Measurements from ENCODE around the gene APOB. TPM values are rescaled to one million over a fixed set of nuclear protein-coding genes. Genes with fewer than 3 reads are reported as not detected.

Gene APOB
- total and polyA plus RNA-seq, 2 of the 13 experiments (the other 11 are each of a cell fraction or from before 2014, with no cell fraction given) = 1,569 to 2,515 TPM

DNA sequence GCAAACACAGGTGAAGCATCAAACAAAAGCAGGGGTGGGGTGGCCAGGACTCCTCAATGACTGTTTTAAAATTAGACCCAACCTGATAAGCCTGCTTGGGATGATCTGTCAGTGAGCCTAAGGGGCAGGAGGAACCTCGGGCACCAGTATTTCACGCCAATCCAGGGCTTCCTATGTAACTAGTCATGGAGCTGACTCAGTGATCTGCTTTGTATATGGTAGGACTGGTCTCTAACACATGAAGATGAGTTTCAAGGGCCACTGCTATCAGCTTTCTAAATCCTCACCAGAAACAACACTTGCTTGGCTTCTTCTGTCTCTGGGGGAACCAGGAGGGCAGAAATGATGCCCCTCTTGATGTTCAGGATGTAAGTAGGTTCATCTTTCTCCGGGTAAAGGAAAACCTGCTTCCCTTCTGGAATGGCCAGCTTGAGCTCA, 6.2 kb downstream of the APOB start (continued):
- no peak for TF ChIP-seq ZNF414 (CRISPR knock-in tag; IDR thresholded peaks at IDR 0.05)
- TF ChIP-seq ZNF75D (CRISPR knock-in tag; IDR thresholded peaks at IDR 0.05; ENCODE audit: borderline replicate concordance) = no peak
- TF ChIP-seq, protein P1, sequence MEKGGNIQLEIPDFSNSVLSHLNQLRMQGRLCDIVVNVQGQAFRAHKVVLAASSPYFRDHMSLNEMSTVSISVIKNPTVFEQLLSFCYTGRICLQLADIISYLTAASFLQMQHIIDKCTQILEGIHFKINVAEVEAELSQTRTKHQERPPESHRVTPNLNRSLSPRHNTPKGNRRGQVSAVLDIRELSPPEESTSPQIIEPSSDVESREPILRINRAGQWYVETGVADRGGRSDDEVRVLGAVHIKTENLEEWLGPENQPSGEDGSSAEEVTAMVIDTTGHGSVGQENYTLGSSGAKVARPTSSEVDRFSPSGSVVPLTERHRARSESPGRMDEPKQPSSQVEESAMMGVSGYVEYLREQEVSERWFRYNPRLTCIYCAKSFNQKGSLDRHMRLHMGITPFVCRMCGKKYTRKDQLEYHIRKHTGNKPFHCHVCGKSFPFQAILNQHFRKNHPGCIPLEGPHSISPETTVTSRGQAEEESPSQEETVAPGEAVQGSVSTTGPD (CRISPR knock-in tag; IDR thresholded peaks at IDR 0.05) = no peak
- peak; percentile 35; the same call in 1 of the 2 replicates for TF ChIP-seq ZBTB2 (CRISPR knock-in tag; IDR thresholded peaks at IDR 0.05; ENCODE audit: low read depth)
- no peak for TF ChIP-seq GABPA (IDR thresholded peaks at IDR 0.05; ENCODE audit: low read depth, low read length)
- TF ChIP-seq GABPA (CRISPR knock-in tag; IDR thresholded peaks at IDR 0.05; ENCODE audit: low read depth) = no peak
- no peak for TF ChIP-seq RFX5 (IDR thresholded peaks at IDR 0.05; ENCODE audit: low read depth, low read length)
- TF ChIP-seq, protein P2, sequence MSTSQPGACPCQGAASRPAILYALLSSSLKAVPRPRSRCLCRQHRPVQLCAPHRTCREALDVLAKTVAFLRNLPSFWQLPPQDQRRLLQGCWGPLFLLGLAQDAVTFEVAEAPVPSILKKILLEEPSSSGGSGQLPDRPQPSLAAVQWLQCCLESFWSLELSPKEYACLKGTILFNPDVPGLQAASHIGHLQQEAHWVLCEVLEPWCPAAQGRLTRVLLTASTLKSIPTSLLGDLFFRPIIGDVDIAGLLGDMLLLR (CRISPR knock-in tag; IDR thresholded peaks at IDR 0.05) = no peak
- no peak; the same call in 1 of the 2 replicates for TF ChIP-seq ZNF790 (CRISPR knock-in tag; IDR thresholded peaks at IDR 0.05; ENCODE audit: borderline replicate concordance)
- peak; percentile 98 for TF ChIP-seq PAF1 (CRISPR knock-in tag; IDR thresholded peaks at IDR 0.05)
- TF ChIP-seq SMYD3 (CRISPR knock-in tag; IDR thresholded peaks at IDR 0.05) = 0 out of 2 replicates have a peak, but pooled peaks have one; percentile 40
- 0 out of 4 replicates have a peak, but pooled peaks of 1 of the 2 experiments have one; percentile 51 for TF ChIP-seq KLF16 (CRISPR knock-in tag; IDR thresholded peaks at IDR 0.05)
- TF ChIP-seq TRIM24 (CRISPR knock-in tag; IDR thresholded peaks at IDR 0.05) = no peak
- TF ChIP-seq POGK (CRISPR knock-in tag; conservative IDR thresholded peaks at IDR 0.05) = no peak
- TF ChIP-seq, protein P3, sequence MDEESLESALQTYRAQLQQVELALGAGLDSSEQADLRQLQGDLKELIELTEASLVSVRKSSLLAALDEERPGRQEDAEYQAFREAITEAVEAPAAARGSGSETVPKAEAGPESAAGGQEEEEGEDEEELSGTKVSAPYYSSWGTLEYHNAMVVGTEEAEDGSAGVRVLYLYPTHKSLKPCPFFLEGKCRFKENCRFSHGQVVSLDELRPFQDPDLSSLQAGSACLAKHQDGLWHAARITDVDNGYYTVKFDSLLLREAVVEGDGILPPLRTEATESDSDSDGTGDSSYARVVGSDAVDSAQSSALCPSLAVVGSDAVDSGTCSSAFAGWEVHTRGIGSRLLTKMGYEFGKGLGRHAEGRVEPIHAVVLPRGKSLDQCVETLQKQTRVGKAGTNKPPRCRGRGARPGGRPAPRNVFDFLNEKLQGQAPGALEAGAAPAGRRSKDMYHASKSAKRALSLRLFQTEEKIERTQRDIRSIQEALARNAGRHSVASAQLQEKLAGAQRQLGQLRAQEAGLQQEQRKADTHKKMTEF (CRISPR knock-in tag; IDR thresholded peaks at IDR 0.05) = 0 out of 2 replicates have a peak, but pooled peaks have one; percentile 14
- no peak for TF ChIP-seq ATAD3A (CRISPR knock-in tag; IDR thresholded peaks at IDR 0.05)
- 0 out of 2 replicates have a peak, but pooled peaks have one; percentile 10 for TF ChIP-seq ZNF264 (CRISPR knock-in tag; IDR thresholded peaks at IDR 0.05)
- TF ChIP-seq, protein P4, sequence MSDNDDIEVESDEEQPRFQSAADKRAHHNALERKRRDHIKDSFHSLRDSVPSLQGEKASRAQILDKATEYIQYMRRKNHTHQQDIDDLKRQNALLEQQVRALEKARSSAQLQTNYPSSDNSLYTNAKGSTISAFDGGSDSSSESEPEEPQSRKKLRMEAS (IDR thresholded peaks at IDR 0.05) = no peak
- TF ChIP-seq THRA (CRISPR knock-in tag; IDR thresholded peaks at IDR 0.05; ENCODE audit: borderline replicate concordance) = 0 out of 2 replicates have a peak, but pooled peaks have one; percentile 29
- no peak for TF ChIP-seq ZNF570 (CRISPR knock-in tag; IDR thresholded peaks at IDR 0.05; ENCODE audit: borderline replicate concordance)
- no peak for TF ChIP-seq ZNF367 (CRISPR knock-in tag; IDR thresholded peaks at IDR 0.05; ENCODE audit: borderline replicate concordance)

All from HepG2 (cell line).